Measurements from ENCODE around the gene KCNQ1.

KCNQ1 gene

DNA sequence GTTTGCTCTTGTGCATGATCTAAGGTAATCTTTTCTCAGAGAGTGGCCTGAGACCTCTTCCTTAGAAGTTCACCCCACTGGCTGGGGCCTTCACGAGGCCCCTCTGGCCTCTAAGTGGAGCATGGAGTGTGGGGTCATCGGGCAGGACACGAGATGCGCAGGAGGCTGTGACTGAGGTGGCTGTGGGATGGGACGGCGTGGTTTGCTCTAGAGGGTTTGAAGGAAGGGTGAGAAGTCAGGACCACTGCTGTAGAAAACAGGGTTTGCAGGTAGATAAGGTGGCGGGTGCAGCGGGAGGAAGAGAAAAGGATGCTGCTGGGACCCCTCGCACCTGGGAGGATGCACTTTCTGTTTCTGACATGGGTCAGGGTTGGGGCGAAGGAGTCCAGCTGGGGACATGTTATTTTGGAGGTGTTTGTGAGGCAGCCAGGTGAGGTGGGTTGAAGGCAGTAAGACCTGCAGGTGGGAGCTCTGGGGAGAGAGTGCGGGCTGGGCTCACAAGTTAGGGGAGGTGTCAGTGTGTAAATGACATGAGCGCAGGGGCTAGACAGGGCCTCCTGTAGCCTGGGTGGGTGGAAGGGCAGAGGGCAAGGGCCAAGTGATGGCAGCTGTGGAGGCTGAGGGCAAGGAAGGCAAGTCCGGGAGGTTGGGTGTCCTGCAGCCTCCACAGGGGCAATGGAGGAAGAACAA is 62.5 kb downstream of the KCNQ1 start:
- TF ChIP-seq BACH2 (CRISPR knock-in tag; IDR thresholded peaks at IDR 0.05; ENCODE audit: borderline replicate concordance) (no peak), GLIS3 (CRISPR knock-in tag; IDR thresholded peaks at IDR 0.05) (no peak), PPARA (CRISPR knock-in tag; IDR thresholded peaks at IDR 0.05; ENCODE audit: borderline replicate concordance) (no peak), TCF4 (CRISPR knock-in tag; IDR thresholded peaks at IDR 0.05; ENCODE audit: borderline replicate concordance) (no peak), OSR1 (CRISPR knock-in tag; IDR thresholded peaks at IDR 0.05) (no peak), ARNTL (CRISPR knock-in tag; IDR thresholded peaks at IDR 0.05; ENCODE audit: borderline replicate concordance, low read depth) (no peak), RARB (CRISPR knock-in tag; IDR thresholded peaks at IDR 0.05) (no peak), ZNF565 (CRISPR knock-in tag; conservative IDR thresholded peaks at IDR 0.05; ENCODE audit: low read depth) (no peak), ZFP3 (CRISPR knock-in tag; IDR thresholded peaks at IDR 0.05) (no peak), ESRRG (CRISPR knock-in tag; IDR thresholded peaks at IDR 0.05) (no peak), ZC3H10 (CRISPR knock-in tag; IDR thresholded peaks at IDR 0.05) (no peak), CSDC2 (CRISPR knock-in tag; IDR thresholded peaks at IDR 0.05) (no peak), ZNF8 (CRISPR knock-in tag; IDR thresholded peaks at IDR 0.05) (no peak), SNAI2 (CRISPR knock-in tag; IDR thresholded peaks at IDR 0.05) (no peak), ZFP30 (CRISPR knock-in tag; IDR thresholded peaks at IDR 0.05) (no peak)
- TF ChIP-seq, protein P1, sequence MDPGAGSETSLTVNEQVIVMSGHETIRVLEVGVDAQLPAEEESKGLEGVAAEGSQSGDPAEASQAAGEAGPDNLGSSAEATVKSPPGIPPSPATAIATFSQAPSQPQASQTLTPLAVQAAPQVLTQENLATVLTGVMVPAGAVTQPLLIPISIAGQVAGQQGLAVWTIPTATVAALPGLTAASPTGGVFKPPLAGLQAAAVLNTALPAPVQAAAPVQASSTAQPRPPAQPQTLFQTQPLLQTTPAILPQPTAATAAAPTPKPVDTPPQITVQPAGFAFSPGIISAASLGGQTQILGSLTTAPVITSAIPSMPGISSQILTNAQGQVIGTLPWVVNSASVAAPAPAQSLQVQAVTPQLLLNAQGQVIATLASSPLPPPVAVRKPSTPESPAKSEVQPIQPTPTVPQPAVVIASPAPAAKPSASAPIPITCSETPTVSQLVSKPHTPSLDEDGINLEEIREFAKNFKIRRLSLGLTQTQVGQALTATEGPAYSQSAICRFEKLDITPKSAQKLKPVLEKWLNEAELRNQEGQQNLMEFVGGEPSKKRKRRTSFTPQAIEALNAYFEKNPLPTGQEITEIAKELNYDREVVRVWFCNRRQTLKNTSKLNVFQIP (CRISPR knock-in tag; IDR thresholded peaks at IDR 0.05; ENCODE audit: borderline replicate concordance, low read depth) = no peak
- TF ChIP-seq, protein P2, sequence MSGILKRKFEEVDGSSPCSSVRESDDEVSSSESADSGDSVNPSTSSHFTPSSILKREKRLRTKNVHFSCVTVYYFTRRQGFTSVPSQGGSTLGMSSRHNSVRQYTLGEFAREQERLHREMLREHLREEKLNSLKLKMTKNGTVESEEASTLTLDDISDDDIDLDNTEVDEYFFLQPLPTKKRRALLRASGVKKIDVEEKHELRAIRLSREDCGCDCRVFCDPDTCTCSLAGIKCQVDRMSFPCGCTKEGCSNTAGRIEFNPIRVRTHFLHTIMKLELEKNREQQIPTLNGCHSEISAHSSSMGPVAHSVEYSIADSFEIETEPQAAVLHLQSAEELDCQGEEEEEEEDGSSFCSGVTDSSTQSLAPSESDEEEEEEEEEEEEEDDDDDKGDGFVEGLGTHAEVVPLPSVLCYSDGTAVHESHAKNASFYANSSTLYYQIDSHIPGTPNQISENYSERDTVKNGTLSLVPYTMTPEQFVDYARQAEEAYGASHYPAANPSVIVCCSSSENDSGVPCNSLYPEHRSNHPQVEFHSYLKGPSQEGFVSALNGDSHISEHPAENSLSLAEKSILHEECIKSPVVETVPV (CRISPR knock-in tag; IDR thresholded peaks at IDR 0.05) = no peak
- TF ChIP-seq, protein P3, sequence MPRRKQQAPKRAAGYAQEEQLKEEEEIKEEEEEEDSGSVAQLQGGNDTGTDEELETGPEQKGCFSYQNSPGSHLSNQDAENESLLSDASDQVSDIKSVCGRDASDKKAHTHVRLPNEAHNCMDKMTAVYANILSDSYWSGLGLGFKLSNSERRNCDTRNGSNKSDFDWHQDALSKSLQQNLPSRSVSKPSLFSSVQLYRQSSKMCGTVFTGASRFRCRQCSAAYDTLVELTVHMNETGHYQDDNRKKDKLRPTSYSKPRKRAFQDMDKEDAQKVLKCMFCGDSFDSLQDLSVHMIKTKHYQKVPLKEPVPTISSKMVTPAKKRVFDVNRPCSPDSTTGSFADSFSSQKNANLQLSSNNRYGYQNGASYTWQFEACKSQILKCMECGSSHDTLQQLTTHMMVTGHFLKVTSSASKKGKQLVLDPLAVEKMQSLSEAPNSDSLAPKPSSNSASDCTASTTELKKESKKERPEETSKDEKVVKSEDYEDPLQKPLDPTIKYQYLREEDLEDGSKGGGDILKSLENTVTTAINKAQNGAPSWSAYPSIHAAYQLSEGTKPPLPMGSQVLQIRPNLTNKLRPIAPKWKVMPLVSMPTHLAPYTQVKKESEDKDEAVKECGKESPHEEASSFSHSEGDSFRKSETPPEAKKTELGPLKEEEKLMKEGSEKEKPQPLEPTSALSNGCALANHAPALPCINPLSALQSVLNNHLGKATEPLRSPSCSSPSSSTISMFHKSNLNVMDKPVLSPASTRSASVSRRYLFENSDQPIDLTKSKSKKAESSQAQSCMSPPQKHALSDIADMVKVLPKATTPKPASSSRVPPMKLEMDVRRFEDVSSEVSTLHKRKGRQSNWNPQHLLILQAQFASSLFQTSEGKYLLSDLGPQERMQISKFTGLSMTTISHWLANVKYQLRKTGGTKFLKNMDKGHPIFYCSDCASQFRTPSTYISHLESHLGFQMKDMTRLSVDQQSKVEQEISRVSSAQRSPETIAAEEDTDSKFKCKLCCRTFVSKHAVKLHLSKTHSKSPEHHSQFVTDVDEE (CRISPR knock-in tag; IDR thresholded peaks at IDR 0.05) = no peak
- TF ChIP-seq, protein P4, sequence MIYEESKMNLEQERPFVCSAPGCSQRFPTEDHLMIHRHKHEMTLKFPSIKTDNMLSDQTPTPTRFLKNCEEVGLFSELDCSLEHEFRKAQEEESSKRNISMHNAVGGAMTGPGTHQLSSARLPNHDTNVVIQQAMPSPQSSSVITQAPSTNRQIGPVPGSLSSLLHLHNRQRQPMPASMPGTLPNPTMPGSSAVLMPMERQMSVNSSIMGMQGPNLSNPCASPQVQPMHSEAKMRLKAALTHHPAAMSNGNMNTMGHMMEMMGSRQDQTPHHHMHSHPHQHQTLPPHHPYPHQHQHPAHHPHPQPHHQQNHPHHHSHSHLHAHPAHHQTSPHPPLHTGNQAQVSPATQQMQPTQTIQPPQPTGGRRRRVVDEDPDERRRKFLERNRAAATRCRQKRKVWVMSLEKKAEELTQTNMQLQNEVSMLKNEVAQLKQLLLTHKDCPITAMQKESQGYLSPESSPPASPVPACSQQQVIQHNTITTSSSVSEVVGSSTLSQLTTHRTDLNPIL (CRISPR knock-in tag; IDR thresholded peaks at IDR 0.05; ENCODE audit: low read depth) = no peak
- no peak for ATAC-seq

DNA sequence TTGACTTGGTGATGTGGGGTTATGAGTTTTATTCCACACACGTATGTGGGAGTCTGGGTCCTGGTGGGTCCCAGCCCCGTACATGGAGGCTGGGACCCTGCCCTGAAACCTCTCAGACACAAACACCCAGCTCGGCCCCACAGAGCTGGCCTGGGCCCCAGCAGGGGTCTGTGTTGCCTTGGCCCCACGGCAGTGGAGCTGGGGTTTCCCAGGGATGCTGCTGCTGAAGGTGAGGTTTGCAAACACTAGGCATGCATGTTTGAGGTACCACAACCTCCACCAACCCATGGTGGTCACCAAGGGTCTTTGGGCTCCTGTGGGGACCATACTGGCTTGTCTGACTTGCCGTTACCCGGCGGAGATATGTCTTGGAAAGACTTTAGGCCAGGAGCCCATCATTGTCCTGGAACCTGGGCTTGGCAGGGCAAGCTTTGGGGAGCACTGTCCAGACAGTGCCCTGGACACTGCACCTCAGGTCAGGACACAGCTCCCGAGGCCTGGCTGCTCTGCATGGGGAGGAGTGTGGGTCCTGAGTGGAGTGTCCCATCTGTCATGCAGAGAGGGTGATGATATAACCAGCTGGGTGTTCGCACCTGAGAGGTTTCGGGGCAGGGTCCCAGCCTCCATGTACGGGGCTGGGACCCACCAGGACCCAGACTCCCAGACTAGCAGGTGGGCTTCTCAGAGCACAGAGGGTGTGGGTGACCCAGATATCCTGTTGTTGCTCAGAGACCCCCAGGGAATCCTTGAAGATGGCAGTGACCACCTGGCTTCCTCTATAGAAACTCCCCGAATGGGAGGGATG is 63.3 kb downstream of the KCNQ1 start:
- TF ChIP-seq ESRRG (CRISPR knock-in tag; IDR thresholded peaks at IDR 0.05) = no peak
- no peak for TF ChIP-seq RARB (CRISPR knock-in tag; IDR thresholded peaks at IDR 0.05)
- no peak for ATAC-seq

DNA sequence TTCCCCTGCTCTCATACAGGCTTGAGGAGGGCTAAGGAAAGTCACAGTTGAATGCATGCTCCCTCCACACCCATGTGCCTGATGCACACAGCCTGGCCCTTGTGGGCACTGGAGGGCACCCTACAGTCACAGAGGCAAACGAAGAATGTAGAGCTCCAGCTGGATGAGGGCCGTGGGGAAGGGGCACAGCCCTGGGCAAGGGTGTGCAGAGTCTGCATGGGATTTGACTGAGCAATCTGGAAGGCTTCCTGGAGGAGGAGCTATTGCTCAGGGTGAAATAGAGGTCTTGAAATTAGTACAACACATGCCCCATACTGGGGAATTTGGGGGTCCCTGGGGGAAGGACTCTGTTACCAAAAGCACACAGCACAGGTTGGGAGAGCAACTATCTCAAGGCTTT is 64.0 kb downstream of the KCNQ1 start:
- no peak for TF ChIP-seq ZNF70 (CRISPR knock-in tag; IDR thresholded peaks at IDR 0.05)
- no peak for TF ChIP-seq ZFP3 (CRISPR knock-in tag; IDR thresholded peaks at IDR 0.05)
- TF ChIP-seq, protein P5, sequence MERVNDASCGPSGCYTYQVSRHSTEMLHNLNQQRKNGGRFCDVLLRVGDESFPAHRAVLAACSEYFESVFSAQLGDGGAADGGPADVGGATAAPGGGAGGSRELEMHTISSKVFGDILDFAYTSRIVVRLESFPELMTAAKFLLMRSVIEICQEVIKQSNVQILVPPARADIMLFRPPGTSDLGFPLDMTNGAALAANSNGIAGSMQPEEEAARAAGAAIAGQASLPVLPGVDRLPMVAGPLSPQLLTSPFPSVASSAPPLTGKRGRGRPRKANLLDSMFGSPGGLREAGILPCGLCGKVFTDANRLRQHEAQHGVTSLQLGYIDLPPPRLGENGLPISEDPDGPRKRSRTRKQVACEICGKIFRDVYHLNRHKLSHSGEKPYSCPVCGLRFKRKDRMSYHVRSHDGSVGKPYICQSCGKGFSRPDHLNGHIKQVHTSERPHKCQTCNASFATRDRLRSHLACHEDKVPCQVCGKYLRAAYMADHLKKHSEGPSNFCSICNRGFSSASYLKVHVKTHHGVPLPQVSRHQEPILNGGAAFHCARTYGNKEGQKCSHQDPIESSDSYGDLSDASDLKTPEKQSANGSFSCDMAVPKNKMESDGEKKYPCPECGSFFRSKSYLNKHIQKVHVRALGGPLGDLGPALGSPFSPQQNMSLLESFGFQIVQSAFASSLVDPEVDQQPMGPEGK (CRISPR knock-in tag; IDR thresholded peaks at IDR 0.05; ENCODE audit: borderline replicate concordance) = no peak
- TF ChIP-seq ESRRG (CRISPR knock-in tag; IDR thresholded peaks at IDR 0.05) = no peak
- TF ChIP-seq, protein P4 (CRISPR knock-in tag; IDR thresholded peaks at IDR 0.05; ENCODE audit: low read depth) = no peak
- no peak for TF ChIP-seq OSR1 (CRISPR knock-in tag; IDR thresholded peaks at IDR 0.05)
- TF ChIP-seq, protein P2 (CRISPR knock-in tag; IDR thresholded peaks at IDR 0.05) = no peak
- TF ChIP-seq SNAI2 (CRISPR knock-in tag; IDR thresholded peaks at IDR 0.05) = no peak
- TF ChIP-seq ISL1 (CRISPR knock-in tag; IDR thresholded peaks at IDR 0.05) = no peak
- no peak for TF ChIP-seq PPARA (CRISPR knock-in tag; IDR thresholded peaks at IDR 0.05; ENCODE audit: borderline replicate concordance)
- TF ChIP-seq, protein P1 (CRISPR knock-in tag; IDR thresholded peaks at IDR 0.05; ENCODE audit: borderline replicate concordance, low read depth) = no peak
- TF ChIP-seq ZC3H10 (CRISPR knock-in tag; IDR thresholded peaks at IDR 0.05) = no peak
- no peak for ATAC-seq

All from SK-N-SH treated with all-trans-retinoic acid at 6 μM for 48 hours (cell line).